Measurements from ENCODE around the gene GSTM4.
"Not testable (repeated sequence)": the region's sequence is repeated elsewhere in the genome, so short reads cannot be mapped to it uniquely, and the experiment has no call there.

The GSTM4 gene

GRCh38 chr1:109667452-109668122, 11.7 kb downstream of the GSTM4 start, which contains the start of gene GSTM2:
TSS of gene GSTM2 (plus strand) at chr1:109668057. CDS start at chr1:109668116, 59 bp downstream.
- DNase-seq (ENCODE audit: low spot score), result no peak

- no peak for DNase-seq (ENCODE audit: low spot score)
These were observed 12.3 kb downstream of the GSTM4 start for GRCh38 chr1:109668123-109668775.

GRCh38 chr1:109669246-109669948, 13.5 kb downstream of the GSTM4 start:
- DNase-seq (ENCODE audit: low spot score), result no peak

- DNase-seq (ENCODE audit: low spot score), result not testable (repeated sequence)
These were observed 14.0 kb downstream of the GSTM4 start for GRCh38 chr1:109669949-109670302.

GRCh38 chr1:109671067-109671466, 15.2 kb downstream of the GSTM4 start:
- DNase-seq (ENCODE audit: low spot score), result no peak

GRCh38 chr1:109673861-109674260, 18.0 kb downstream of the GSTM4 start:
- DNase-seq (ENCODE audit: low spot score), result not testable (repeated sequence)

- not testable (repeated sequence) for DNase-seq (ENCODE audit: low spot score)
These were observed 20.9 kb downstream of the GSTM4 start for GRCh38 chr1:109676683-109677381.

- DNase-seq (ENCODE audit: low spot score), result no peak
These were observed 21.6 kb downstream of the GSTM4 start for GRCh38 chr1:109677459-109677858.

- not testable (repeated sequence) for DNase-seq (ENCODE audit: low spot score)
These were observed 22.7 kb downstream of the GSTM4 start for GRCh38 chr1:109678637-109679036.

- not testable (repeated sequence) for DNase-seq (ENCODE audit: low spot score)
These were observed 28.9 kb downstream of the GSTM4 start for GRCh38 chr1:109684777-109685176.

GRCh38 chr1:109685399-109685798, 29.5 kb downstream of the GSTM4 start:
- DNase-seq (ENCODE audit: low spot score), result not testable (repeated sequence)

- not testable (repeated sequence) for DNase-seq (ENCODE audit: low spot score)
These were observed 30.0 kb downstream of the GSTM4 start for GRCh38 chr1:109685890-109686289.

GRCh38 chr1:109687109-109687508, 31.2 kb downstream of the GSTM4 start:
- not testable (repeated sequence) for DNase-seq (ENCODE audit: low spot score)

GRCh38 chr1:109687641-109688499, 32.0 kb downstream of the GSTM4 start, which contains the start of gene GSTM1:
TSS of gene GSTM1 (plus strand) at chr1:109687817. CDS start at chr1:109687874, 57 bp downstream.
- no peak for DNase-seq (ENCODE audit: low spot score)

- no peak for DNase-seq (ENCODE audit: low spot score)
These were observed 34.0 kb downstream of the GSTM4 start for GRCh38 chr1:109689844-109690405.

- DNase-seq (ENCODE audit: low spot score), result no peak
These were observed 35.9 kb downstream of the GSTM4 start for GRCh38 chr1:109691759-109692158.

- not testable (repeated sequence) for DNase-seq (ENCODE audit: low spot score)
These were observed 38.5 kb downstream of the GSTM4 start for GRCh38 chr1:109694400-109694799.

- DNase-seq (ENCODE audit: low spot score), result not testable (repeated sequence)
These were observed 39.2 kb downstream of the GSTM4 start for GRCh38 chr1:109695138-109695537.

- no peak for DNase-seq (ENCODE audit: low spot score)
These were observed 41.2 kb downstream of the GSTM4 start for GRCh38 chr1:109697066-109697465.

GRCh38 chr1:109697861-109698260, 42.0 kb downstream of the GSTM4 start:
- not testable (repeated sequence) for DNase-seq (ENCODE audit: low spot score)

GRCh38 chr1:109702940-109703339, 47.0 kb downstream of the GSTM4 start:
- DNase-seq (ENCODE audit: low spot score), result not testable (repeated sequence)

All from SW480 (cell line).